GM12878 (cell line): ENCODE data around the gene BTBD7.

Source experiments
- MYC ChIP-seq: IDR thresholded peaks from 2 replicates; pipeline ENCODE4 v1.6.1; 2011; ENCODE audit warnings: mild to moderate bottlenecking, low read length, moderate library complexity, inconsistent platforms; ENCODE audit not compliant: insufficient read depth, insufficient replicate concordance, insufficient read length, severe bottlenecking
- ZNF24 ChIP-seq: fragments of 450-650 bp; IDR thresholded peaks from 2 replicates; pipeline ENCODE4 v1.6.1; 2017; ENCODE audit warnings: antibody characterized with exemption, mild to moderate bottlenecking

DNA sequence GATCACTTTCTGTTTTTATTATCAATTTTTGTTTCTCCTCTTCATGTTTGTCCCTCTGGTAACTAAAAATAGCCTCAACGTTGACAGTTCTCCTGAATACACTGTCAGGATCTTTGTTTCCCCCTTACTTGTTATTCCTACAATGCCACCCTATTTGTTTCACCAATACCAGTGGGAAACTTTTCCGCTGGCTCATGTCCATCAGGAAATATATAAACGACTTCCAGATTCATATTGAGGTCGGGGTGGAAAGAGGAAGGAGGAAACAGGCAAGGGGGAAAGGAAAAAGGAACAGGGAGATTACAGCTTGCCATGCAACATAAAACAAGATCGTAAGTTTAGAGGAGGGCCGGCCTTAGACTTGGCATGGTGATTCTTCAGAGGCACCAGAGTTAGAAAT lies 61.7 kb downstream of the BTBD7 start:
- TF ChIP-seq MYC: no peak
- TF ChIP-seq ZNF24: no peak
